SK-N-MC (cell line): ENCODE data around the gene ZFP91.

Experiments used
- DNase-seq: peaks from one replicate; pipeline ENCODE4 v3.0.0-alpha.2; 2011; ENCODE audit warnings: low read depth, low spot score
- H3K27ac ChIP-seq: fragments of 200-600 bp; sonication (generic); 2 replicates; pipeline ENCODE4 v1.5.1; 2016; ENCODE audit warnings: mixed run types
- H3K36me3 ChIP-seq: fragments of 200-600 bp; sonication (generic); 2 replicates; pipeline ENCODE4 v1.6.1; 2017; ENCODE audit warnings: antibody characterized with exemption, low read length, mixed read lengths; ENCODE audit not compliant: insufficient read depth
- H3K4me3 ChIP-seq: fragments of 200-600 bp; sonication (generic); 2 replicates; pipeline ENCODE4 v1.5.1; 2016
- H3K9ac ChIP-seq: fragments of 200-600 bp; sonication (generic); 2 replicates; pipeline ENCODE4 v1.8.0; 2017; ENCODE audit warnings: mixed run types, mixed read lengths; ENCODE audit not compliant: insufficient read length
- H3K9me3 ChIP-seq: fragments of 200-600 bp; sonication (generic); 2 replicates; pipeline ENCODE4 v1.6.1; 2017; ENCODE audit warnings: low read depth, mild to moderate bottlenecking, antibody characterized with exemption, low read length, moderate library complexity, mixed read lengths
- EZH2 ChIP-seq: fragments of 200-600 bp; sonication (generic); IDR thresholded peaks from one replicate; pipeline ENCODE4 v1.6.1; 2017; ENCODE audit warnings: antibody characterized with exemption
- FOXP2 ChIP-seq: optimal IDR thresholded peaks from 2 replicates; pipeline ENCODE3; 2011; ENCODE audit warnings: mild to moderate bottlenecking, moderate library complexity; ENCODE audit not compliant: insufficient read depth; ENCODE audit errors: extremely low read length, control extremely low read depth
- POLR2AphosphoS5 ChIP-seq: IDR thresholded peaks from 2 replicates; pipeline ENCODE4 v1.6.1; 2012; ENCODE audit warnings: mild to moderate bottlenecking, low read depth, low read length, borderline replicate concordance

The ZFP91 gene

DNA sequence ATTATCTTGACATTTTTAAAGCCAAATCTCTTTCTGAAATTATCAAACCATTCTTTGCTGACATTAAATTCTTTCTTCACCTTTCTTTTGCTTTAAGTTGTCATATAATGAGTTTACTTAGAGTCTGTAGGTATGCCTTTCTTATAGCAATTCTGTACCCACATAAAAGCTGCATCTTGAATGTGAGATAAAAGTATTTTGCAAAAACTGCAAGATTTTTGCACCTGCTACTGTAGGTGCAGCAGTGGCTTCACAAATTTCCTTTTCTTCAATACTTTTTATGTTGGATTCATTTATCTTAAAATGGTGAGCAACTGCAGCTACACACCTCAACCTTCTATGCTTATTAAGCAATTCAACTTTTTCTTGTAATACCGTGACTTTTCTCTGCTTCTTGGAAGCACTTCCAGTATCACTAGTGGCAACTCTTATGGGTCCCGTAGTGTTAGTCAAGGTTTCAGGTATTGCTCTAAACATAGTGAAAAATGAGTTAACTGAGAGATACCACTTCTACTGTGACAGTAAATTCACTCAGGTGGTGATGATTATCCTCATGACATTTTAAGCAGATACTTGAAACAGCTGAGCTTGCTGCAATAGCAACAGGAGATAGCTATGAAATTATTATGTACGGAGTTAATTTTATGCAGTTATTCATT lies 18.8 kb downstream of the ZFP91 start:
- TF ChIP-seq POLR2AphosphoS5 (no peak), EZH2 (no peak), FOXP2 (no peak)
- Histone ChIP-seq H3K4me3 (no peak overlapping the region), H3K36me3 (peaks cover 32% of the 10 kb centered on the region), H3K27ac (peak overlapping the region; percentile 69; the same call in 1 of the 2 replicates), H3K9ac (no peak overlapping the region), H3K9me3 (no peaks in the 10 kb centered on the region)
- no peak for DNase-seq

DNA sequence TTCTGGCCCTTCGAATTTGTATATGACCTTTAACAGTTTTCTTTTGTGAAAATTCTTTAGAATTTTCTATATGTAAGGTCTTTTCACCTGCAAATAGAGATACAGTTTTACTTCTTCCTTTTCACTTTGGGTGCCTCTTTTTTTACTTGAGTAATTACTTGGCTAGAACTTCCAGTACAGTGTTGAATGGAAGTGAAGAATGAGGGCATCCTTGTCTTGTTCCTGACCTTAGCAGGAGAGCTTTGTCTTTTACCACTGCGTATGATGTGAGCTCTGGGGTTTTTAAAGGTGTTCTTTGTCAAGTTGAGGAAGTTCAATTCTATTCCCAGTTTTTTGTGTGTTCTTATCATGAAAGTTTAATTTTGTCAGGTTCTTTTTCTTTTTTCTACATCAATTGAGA lies 21.6 kb downstream of the ZFP91 start:
- no peak for DNase-seq
- TF ChIP-seq POLR2AphosphoS5: no peak
- TF ChIP-seq EZH2: no peak
- H3K36me3 ChIP-seq: peaks cover 42% of the 10 kb centered on the region
- H3K4me3 ChIP-seq: no peak overlapping the region
- no peak overlapping the region for H3K9ac ChIP-seq
- no peaks in the 10 kb centered on the region for H3K9me3 ChIP-seq
- no peak overlapping the region for H3K27ac ChIP-seq

DNA sequence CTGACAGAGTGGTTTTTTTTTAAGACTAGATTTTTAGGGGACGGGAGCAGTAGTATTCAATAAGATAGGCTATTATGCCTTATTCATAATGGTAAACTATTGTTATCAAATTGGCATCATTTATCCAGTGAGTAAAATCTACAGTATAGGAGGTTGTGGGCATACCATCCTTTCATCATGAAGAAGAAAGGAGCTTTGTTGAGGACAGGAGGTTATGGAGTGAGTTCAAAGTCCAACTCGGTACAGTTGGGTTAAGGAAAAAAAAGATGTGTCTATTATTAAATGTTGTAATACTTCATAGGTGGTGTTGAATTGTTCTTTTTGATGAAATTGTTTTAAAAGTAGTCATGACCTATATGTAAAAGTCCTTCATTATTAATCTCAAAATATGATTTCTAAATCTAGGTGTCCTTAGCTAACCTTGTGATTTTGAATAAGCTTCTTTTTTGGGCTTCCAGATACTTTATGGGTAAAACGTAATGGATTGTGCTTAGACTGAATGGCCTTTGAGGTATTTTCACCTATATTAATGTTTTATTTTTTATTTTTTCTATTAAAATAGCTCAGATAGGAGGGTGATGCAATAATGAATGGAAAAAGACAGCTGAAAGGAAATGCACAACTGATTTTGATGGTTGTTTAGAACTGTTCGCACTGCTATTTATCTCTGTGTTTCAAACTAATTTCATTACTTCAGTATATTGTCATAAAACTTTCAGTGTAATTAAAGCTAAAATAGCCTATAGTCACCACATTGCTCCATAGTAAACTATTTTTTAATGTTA lies 28.3 kb downstream of the ZFP91 start:
- Histone ChIP-seq H3K36me3 (peaks cover 60% of the 10 kb centered on the region), H3K9me3 (no peaks in the 10 kb centered on the region), H3K27ac (no peak overlapping the region), H3K4me3 (no peak overlapping the region), H3K9ac (no peak overlapping the region)
- TF ChIP-seq FOXP2: no peak
- no peak for TF ChIP-seq EZH2
- no peak for TF ChIP-seq POLR2AphosphoS5
- no peak for DNase-seq

DNA sequence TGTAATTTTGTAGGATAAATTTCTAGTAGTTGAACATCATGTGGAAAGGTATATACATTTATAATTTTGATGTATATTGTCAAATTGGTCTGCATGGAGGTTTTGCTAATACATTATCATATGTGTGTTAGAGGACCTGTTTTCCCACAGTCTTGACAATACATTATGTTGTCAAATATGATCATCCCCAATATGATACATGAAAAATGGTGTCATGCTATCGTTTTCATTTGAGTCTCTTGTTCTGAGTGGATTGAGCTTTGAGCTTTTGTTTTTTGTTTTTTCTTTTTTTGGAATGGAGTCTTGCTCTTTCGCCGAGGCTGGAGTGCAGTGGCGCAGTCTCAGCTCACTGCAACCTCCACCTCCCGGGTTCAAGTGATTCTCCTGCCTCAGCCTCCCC lies 29.5 kb downstream of the ZFP91 start:
- H3K9me3 ChIP-seq: no peaks in the 10 kb centered on the region
- no peak for DNase-seq
- no peak overlapping the region for H3K9ac ChIP-seq
- peaks cover 62% of the 10 kb centered on the region for H3K36me3 ChIP-seq
- H3K27ac ChIP-seq: no peak overlapping the region
- no peak overlapping the region for H3K4me3 ChIP-seq
- no peak for TF ChIP-seq FOXP2
- TF ChIP-seq POLR2AphosphoS5: no peak
- TF ChIP-seq EZH2: no peak

DNA sequence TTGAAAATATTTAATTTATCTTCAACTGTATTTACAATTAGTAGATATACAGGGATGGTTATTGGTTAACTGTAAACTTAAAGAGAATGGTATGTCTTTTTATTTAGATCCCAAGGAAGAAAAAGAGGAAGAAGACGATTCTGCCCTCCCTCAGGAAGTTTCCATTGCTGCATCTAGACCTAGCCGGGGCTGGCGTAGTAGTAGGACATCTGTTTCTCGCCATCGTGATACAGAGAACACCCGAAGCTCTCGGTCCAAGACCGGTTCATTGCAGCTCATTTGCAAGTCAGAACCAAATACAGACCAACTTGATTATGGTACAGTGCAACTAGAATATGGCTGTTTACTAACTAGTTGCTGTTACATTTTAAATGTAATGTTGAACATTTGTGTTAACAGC lies 30.9 kb downstream of the ZFP91 start:
- no peak overlapping the region for H3K27ac ChIP-seq
- H3K36me3 ChIP-seq: peaks cover 68% of the 10 kb centered on the region
- no peak overlapping the region for H3K4me3 ChIP-seq
- TF ChIP-seq POLR2AphosphoS5: no peak
- no peak for TF ChIP-seq FOXP2
- no peak for TF ChIP-seq EZH2
- H3K9ac ChIP-seq: no peak overlapping the region
- H3K9me3 ChIP-seq: no peaks in the 10 kb centered on the region
- no peak for DNase-seq

DNA sequence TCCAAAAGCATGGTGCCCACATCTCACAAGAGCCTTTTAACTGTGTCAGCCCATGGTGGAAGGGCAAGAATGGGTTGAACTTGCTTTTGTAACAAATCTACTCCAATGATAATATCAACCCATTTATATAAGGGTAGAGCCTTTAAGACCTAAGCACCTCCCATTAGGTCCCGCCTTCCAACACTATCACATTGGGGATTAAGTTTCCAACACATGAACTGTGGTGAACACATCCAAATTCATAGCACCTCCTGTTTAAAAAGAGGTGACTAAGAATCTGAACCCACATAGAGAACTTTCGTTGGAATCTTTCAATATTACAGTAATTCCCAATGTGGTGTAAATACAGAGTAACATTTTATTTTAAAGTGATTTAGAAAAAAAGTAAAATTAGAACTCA lies 34.4 kb downstream of the ZFP91 start:
- Histone ChIP-seq H3K36me3 (peaks cover 92% of the 10 kb centered on the region), H3K27ac (no peak overlapping the region), H3K9me3 (no peaks in the 10 kb centered on the region), H3K4me3 (no peak overlapping the region), H3K9ac (no peak overlapping the region)
- DNase-seq: no peak
- no peak for TF ChIP-seq POLR2AphosphoS5
- TF ChIP-seq EZH2: no peak
- no peak for TF ChIP-seq FOXP2

DNA sequence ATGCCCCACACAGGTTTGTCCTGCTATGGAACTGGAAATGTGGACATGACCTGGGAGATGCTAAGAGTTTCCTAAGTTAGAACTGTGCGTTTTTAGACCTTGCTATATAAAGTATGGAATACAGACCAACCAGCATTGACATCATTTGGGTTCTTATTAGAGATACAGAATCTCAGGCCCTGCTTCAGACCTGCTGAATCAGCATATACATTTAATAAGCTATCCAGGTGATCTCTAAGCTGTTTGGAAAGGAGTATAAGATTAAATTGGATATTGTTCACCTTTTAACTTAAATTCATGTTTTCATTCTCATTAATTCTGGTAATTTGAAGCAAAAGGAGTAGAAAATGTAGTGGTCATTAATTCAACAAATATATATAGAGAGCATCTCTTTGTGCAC lies 36.7 kb downstream of the ZFP91 start:
- H3K9me3 ChIP-seq: no peaks in the 10 kb centered on the region
- DNase-seq: no peak
- TF ChIP-seq EZH2: no peak
- no peak for TF ChIP-seq FOXP2
- no peak for TF ChIP-seq POLR2AphosphoS5

DNA sequence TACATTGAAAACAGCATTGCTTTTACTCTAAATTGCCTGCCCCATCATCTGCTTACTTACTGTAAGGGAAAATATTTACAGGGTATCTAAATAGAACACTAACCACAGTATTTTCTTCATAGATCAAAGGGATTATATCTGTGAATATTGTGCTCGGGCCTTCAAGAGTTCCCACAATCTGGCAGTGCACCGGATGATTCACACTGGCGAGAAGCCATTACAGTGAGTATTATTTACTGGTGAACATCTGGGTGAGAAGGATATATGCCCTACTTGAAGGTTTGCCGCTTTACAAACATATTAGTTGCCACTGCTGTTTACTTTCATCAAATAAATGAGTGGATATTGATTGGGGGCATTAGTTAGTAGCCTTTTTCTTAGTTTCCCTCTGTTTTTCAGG lies 37.7 kb downstream of the ZFP91 start:
- peaks cover 98% of the 10 kb centered on the region for H3K36me3 ChIP-seq
- H3K9ac ChIP-seq: no peak overlapping the region
- TF ChIP-seq POLR2AphosphoS5 (no peak), FOXP2 (no peak), EZH2 (no peak)
- no peak overlapping the region for H3K27ac ChIP-seq
- DNase-seq: no peak
- H3K4me3 ChIP-seq: no peak overlapping the region
- H3K9me3 ChIP-seq: no peaks in the 10 kb centered on the region

More for the DNA sequence above, 36.7 kb downstream of the ZFP91 start:
- no peak overlapping the region for H3K9ac ChIP-seq
- H3K4me3 ChIP-seq: no peak overlapping the region
- H3K27ac ChIP-seq: no peak overlapping the region
- H3K36me3 ChIP-seq: peaks cover 100% of the 10 kb centered on the region
